Brain microvascular endothelial cell (primary cell): Measurements from ENCODE around the gene SAA1.

Experiments
- DNase-seq: peaks from one replicate; pipeline ENCODE4 v3.0.0-alpha.2; 2020
- H3K27ac ChIP-seq: fragments of 250-450 bp; sonication (Bioruptor Pico); 2 replicates; pipeline ENCODE4 v1.5.1; 2020; ENCODE audit warnings: mild to moderate bottlenecking, moderate library complexity
- H3K27me3 ChIP-seq: fragments of 250-450 bp; sonication (Bioruptor Pico); replicated peaks from 2 replicates; pipeline ENCODE4 v1.5.1; 2020; ENCODE audit warnings: mild to moderate bottlenecking
- H3K36me3 ChIP-seq: fragments of 250-450 bp; sonication (Bioruptor Pico); replicated peaks from 2 replicates; pipeline ENCODE4 v1.5.1; 2020; ENCODE audit warnings: mild to moderate bottlenecking
- H3K4me3 ChIP-seq: 2 replicates; pipeline ENCODE4 v1.5.1; 2011; ENCODE audit warnings: low read depth, mild to moderate bottlenecking, control low read depth, low read length, moderate library complexity
- in situ Hi-C: cut with HindIII; loops from 2 replicates; pipeline ENCODE4 v1.10.0; 2017; ENCODE audit warnings: low sequenced_read_pairs, low pct_ligation_motif_present
- TF ChIP-seq, protein P1 (sequence below): IDR thresholded peaks from 2 replicates; pipeline ENCODE4 v1.5.1; 2011; ENCODE audit warnings: low read depth, mild to moderate bottlenecking, moderate library complexity, low read length, control low read depth, inconsistent platforms; ENCODE audit errors: missing control alignments

Gene SAA1

DNA sequence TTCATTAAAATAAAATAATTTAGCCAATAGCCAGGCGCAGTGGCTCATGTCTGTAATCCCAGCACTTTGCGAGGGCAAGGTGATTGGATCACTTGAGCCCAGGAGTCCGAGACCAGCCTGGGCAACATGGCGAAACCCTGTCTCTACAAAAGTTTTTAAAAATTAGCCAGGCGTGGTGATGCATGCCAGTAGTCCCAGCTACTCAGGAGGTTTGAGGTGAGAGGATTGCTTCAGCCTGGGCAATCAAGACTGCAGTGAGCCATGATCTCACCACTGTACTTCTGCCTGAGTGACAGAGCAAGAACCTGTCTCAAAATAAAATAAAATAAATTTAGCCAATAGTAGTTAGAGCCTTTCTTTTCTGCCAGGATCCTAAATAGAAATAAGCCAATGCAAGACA lies 43.6 kb downstream of the SAA1 start:
- H3K27ac ChIP-seq, result no peak overlapping the region

DNA sequence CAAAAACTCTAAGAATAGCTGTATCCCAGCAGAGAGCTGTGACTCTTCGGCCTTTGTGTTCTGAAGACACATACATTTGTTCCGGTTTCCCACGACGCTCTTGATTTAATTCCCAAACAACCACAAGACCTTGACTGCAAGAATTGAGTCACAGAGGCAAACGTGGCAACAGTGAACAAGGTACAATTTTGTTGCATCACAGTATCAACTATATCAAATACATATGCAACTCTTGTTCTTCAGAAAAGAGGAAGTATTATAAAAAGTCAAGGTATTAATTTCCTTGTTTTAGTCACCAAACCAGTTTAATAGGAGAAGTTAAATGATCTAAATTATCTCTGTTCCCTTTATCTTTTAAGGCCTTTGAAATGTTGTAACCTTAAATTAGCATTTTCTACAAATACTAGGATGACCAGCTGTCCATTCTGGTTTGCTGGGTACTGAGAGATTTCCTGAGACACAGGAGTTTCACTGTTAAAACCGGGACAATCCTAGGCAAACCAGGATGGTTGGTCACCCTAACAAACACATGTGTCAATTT lies 44.8 kb downstream of the SAA1 start:
- DNase-seq, result peak; percentile 66

More for the DNA sequence above, 43.6 kb downstream of the SAA1 start:
- TF ChIP-seq, protein P1, sequence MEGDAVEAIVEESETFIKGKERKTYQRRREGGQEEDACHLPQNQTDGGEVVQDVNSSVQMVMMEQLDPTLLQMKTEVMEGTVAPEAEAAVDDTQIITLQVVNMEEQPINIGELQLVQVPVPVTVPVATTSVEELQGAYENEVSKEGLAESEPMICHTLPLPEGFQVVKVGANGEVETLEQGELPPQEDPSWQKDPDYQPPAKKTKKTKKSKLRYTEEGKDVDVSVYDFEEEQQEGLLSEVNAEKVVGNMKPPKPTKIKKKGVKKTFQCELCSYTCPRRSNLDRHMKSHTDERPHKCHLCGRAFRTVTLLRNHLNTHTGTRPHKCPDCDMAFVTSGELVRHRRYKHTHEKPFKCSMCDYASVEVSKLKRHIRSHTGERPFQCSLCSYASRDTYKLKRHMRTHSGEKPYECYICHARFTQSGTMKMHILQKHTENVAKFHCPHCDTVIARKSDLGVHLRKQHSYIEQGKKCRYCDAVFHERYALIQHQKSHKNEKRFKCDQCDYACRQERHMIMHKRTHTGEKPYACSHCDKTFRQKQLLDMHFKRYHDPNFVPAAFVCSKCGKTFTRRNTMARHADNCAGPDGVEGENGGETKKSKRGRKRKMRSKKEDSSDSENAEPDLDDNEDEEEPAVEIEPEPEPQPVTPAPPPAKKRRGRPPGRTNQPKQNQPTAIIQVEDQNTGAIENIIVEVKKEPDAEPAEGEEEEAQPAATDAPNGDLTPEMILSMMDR, result no peak
- no peak for DNase-seq
- peaks cover 9% of the 10 kb centered on the region for H3K36me3 ChIP-seq
- in situ Hi-C loops, result no loop called here
- no peaks in the 10 kb centered on the region for H3K27me3 ChIP-seq
- no peak overlapping the region for H3K4me3 ChIP-seq

GRCh38 chr11:18312012-18312411 lies 45.9 kb downstream of the SAA1 start:
- peak overlapping the region; percentile 79 for H3K27ac ChIP-seq
- no peaks in the 10 kb centered on the region for H3K27me3 ChIP-seq
- H3K36me3 ChIP-seq, result peaks cover 6% of the 10 kb centered on the region
- peak; percentile 11 for DNase-seq
- in situ Hi-C loops, result no loop called here
- H3K4me3 ChIP-seq, result no peak overlapping the region
- TF ChIP-seq, protein P1, result no peak

More for the DNA sequence above, 44.8 kb downstream of the SAA1 start:
- Histone ChIP-seq H3K27ac (peak overlapping the region; percentile 79), H3K36me3 (peaks cover 6% of the 10 kb centered on the region), H3K4me3 (no peak overlapping the region), H3K27me3 (no peaks in the 10 kb centered on the region)
- TF ChIP-seq, protein P1, result no peak
- in situ Hi-C loops, result no loop called here

DNA sequence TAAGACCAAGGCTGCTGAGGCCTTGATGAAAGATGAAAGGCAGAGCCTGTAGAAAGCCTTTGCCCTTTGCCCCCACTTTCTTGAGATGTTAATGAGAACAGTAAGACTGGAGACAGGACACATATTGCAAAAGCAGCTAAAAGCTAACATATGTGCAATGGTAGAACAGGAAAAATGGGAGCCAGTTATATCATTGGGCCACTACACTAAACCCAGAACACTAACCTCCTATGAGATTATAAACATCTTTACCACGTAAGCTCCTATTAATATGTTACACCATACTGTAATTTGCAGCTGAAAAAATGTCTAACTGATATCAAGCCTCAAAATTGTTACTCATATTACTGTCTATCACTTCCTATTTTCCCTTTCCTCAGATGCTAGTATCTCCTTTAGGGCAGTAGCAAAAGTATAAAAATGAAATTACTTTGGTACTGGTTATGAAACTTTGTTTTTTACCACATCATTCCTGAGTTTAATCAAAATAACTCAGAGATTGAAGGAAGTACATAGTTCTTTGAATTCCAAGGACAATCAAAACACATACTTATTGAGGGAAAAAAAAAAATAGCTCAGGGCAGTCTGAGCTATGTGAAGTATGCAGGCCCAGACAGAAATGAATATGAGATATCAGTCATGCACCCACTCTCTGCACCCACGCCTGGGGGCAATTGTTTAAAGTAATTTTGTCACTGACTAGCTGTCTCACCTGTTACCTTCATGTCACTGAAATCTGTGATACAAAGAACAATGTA lies 46.8 kb downstream of the SAA1 start:
- Histone ChIP-seq H3K27me3 (no peaks in the 10 kb centered on the region), H3K4me3 (no peak overlapping the region), H3K36me3 (peaks cover 6% of the 10 kb centered on the region), H3K27ac (peak overlapping the region; percentile 79)
- in situ Hi-C loops, result no loop called here
- TF ChIP-seq, protein P1, result no peak
- DNase-seq, result peak; percentile 46

DNA sequence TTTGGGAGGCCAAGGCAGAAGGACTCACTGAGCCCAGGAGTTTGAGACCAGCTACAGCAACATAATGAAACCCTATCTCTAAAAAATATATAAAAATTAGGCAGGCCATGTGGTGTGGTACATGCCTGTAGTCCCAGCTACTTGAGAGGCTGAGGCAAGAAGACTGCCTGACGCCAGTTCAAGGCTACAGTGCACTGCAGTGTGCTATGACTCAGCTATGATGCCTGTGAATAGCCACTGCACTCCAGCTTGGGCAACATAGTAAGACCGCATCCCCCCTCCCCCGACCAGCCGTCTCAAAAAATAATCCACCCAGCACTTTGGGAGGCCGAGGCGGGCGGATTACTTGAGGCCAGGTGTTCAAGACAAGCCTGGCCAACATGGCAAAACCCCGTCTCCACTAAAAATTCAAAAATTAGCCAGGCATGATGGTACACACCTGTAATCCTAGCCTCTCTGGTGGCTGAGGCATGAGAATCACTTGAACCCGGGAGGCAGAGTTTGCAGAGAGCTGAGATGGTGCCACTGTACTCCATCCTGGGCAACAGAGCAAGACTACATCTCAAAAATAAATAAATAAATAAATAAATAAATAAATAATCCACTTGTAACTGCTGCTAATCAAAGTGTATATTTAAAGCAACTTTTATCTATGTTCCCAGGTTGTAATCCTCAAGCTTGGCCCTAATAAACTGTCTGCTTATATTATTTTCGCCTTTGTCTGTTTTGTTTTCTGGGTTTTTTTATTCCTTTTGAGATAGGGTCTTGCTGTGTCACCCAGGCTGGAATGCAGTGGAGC lies 48.1 kb downstream of the SAA1 start:
- peak overlapping the region; percentile 79 for H3K27ac ChIP-seq
- peaks cover 2% of the 10 kb centered on the region for H3K36me3 ChIP-seq
- in situ Hi-C loops, result no loop called here
- TF ChIP-seq, protein P1, result no peak
- no peaks in the 10 kb centered on the region for H3K27me3 ChIP-seq
- no peak overlapping the region for H3K4me3 ChIP-seq
- peak; percentile 79 for DNase-seq
